ENCODE results near the gene WNT1.

WNT1 gene

DNA sequence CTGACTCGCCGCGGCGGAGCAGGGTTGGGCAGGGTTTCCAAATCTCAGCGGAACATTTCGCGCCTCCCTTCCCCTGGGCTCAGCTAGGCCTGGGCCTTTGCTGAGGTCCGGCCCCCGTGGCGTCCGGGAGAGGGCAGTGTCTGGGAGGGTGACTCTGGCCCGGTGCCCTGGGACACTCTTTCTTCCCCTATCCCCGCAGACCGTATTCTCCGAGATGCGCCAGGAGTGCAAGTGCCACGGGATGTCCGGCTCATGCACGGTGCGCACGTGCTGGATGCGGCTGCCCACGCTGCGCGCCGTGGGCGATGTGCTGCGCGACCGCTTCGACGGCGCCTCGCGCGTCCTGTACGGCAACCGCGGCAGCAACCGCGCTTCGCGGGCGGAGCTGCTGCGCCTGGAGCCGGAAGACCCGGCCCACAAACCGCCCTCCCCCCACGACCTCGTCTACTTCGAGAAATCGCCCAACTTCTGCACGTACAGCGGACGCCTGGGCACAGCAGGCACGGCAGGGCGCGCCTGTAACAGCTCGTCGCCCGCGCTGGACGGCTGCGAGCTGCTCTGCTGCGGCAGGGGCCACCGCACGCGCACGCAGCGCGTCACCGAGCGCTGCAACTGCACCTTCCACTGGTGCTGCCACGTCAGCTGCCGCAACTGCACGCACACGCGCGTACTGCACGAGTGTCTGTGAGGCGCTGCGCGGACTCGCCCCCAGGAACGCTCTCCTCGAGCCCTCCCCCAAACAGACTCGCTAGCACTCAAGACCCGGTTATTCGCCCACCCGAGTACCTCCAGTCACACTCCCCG, 3.0 kb downstream of the WNT1 start:
- no peak for DNase-seq (ENCODE audit: low read depth)

GRCh38 chr12:48981757-48982157, 3.6 kb downstream of the WNT1 start:
- DNase-seq (ENCODE audit: low read depth) = no peak

DNA sequence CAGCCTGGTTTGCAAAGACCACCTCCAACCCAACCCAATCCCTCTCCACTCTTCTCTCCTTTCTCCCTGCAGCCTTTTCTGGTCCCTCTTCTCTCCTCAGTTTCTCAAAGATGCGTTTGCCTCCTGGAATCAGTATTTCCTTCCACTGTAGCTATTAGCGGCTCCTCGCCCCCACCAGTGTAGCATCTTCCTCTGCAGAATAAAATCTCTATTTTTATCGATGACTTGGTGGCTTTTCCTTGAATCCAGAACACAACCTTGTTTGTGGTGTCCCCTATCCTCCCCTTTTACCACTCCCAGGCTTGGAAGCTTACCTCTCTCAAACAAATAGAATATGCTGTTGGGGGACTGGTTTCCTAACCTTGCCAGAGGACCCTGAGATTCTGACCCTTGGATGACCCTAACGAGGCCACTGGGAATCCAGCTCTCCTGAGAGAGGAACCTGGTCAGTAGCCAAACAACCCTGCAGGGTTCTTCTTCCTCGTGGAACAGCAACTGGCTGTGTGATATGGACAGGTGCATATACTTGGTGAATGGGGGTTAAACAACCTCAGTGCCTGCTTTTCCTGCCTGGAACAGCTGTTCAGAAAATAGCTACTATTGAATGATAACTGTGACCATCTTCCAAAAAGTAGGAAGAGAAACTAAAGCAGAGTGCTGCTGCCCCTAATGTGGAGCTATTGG, 4.4 kb downstream of the WNT1 start:
- DNase-seq (ENCODE audit: low read depth) = no peak

DNA sequence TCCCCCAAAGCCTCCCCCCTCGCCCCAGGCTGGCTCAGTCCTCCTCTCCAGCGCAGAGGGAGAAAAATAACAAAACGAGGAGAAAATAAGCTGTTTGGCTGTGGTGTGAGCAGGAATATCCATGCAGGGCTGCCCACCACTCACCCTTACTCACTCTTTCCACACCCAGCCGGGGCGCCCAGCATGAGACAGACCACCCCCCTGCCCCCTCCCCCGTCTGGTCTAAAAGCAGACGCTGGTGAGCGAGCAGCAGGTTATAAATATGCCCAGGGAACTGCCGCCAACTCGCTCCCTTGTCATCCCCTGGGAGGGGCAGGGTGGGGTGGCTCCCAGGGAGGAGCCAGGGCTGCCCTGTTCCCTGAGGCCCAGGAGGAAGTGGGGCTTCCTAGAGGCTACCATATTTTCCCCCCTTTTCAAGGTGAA, 7.4 kb downstream of the WNT1 start:
- DNase-seq (ENCODE audit: low read depth) = no peak

DNA sequence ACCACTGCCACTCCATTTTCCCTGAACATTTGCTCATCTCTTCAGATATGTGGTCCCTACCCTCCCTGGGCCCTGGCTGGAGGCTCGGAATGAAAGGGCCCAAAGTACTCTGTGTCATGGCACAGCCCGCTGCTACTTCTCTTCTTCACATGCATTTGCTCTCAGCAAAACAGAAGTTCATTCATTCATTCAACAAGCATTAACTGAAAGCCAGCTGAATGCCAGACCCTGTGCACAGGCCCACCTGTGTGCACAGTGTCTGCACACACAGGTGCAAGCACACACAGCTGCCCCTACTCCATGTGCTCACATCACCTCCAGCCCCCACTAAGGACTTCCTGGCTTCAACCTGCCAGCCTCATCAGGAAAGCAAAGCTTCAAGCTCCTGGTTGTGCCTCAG, 7.8 kb downstream of the WNT1 start:
- no peak for DNase-seq (ENCODE audit: low read depth)

GRCh38 chr12:48986720-48987291, 8.7 kb downstream of the WNT1 start:
- DNase-seq (ENCODE audit: low read depth) = no peak

DNA sequence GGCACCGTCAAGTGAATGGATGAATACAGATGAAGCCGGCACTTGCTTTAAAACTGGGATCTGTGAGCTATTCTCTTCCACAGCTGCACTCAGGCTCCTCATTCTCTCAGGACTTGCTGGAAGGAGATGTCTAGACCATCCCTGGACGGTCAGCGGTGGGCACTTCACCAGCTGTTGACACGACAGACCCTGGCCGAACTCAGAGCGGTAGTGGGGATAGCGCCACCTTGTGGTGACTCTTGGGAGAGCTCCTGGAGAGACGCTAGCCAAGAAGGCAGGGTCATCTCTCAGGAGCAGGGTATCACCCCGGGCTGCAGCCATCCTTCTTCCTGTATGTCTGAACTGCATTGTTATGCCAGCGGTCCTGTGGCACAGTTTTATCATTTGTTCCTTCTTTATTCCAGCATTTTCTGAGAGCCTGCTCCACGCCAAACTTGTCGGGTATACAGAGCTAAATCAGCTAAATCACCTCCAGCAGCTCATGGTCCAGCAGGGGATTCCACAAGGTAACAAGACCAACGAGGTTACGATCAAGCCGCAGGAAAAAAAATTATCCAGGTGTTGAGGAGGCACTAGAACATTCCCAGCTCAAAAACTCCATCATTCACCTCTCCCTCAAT, 10.0 kb downstream of the WNT1 start:
- peak; percentile 61 for DNase-seq (ENCODE audit: low read depth)

DNA sequence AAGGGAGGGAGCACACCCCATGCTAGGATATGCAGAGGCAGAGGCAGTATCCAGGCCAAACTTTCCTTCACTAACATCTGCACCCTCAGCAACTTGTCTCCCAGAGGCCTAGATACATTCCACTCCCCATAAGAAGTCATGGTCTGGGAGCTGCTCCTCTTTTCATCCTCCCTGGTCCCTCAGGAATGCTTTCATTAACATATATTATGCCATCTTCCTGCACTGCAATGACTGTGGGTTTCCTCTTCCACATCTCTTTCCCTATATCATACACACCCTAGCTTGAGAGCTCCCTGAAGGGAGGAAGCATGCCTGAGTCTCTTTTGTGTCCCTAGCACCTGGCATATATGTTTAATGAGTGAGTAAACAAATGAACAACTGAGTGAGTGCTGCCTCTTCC, 12.4 kb downstream of the WNT1 start:
- DNase-seq (ENCODE audit: low read depth) = no peak

DNA sequence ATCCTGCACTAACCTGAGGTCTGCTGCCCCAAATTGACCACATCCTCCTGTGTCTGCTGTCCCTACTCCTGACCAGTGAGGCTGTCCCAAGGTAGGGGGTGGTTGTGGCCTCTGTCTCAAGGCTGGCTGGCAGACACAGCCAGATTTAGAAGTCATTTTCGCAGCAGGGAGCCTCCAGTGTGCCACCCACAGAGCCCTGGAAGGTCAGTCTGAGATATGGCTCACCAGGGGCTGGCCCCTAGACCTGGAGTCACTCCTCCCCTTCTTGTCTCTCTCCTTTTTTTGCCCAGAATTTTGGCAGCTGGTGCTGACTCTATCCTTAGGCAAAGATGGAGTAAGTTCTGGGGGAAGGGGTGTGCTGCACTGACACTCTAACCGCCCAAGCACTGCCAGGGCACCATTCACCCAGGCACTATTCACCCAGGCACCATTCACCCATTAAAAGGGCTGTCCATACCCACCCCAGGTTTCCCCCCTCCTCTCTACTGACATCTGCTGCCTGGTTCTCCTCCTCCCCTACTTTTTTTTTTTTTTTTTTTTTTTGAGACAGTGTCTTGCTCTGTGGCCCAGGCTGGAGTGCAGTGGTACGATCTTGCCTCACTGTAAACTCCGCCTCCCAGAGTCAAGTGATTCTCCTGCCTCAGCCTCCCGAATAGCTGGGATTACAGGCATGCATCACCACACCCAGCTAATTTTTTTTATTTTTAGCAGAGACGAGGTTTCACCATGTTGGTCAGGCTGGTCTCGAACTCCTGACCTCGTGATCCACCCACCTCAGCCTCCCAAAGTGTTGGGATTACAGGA, 13.3 kb downstream of the WNT1 start:
- DNase-seq (ENCODE audit: low read depth) = no peak

- no peak for DNase-seq (ENCODE audit: low read depth)
Observed at GRCh38 chr12:48993787-48994186, 15.7 kb downstream of the WNT1 start.

DNA sequence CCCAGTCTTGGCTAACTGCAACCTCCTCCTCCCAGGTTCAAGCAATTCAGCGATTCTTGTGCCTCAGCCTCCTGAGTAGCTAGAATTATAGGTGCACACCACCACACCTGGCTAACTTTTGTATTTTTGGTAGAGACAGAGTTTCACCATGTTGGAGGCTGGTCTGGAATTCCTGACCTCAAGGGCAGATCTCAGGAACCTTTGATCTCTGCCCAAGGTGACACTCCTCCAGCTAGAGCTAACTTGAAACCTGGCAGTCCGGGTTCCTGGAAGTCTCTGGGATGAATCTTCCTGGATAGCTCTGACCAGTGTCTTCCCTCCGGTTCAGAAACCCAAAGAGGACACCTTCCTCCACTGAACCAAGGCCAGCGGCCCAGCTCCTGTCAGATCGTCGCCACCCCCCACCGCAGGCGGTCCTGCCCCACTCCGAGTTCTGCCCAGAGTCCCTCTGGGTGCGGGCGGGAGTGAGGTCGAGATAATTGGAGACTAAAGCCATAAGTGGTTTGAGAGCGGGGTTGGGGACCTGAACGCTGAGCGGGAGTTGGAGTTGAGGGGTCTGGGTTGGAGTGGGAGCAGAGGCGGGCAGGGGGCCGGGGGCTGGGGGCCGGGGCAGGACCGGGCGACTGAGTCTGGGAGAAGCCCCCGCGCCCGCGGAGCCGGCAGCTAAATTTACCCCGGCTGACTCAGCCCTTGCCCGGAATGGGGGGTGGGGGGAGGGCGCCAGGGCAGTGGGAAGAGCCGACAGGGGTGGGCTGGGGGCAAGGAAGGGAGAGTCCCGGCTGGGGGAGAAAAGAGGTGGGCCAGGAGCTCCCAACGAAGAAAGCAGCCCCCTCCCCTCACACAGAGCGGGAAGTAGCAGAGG, 16.3 kb downstream of the WNT1 start:
- DNase-seq (ENCODE audit: low read depth) = no peak

DNA sequence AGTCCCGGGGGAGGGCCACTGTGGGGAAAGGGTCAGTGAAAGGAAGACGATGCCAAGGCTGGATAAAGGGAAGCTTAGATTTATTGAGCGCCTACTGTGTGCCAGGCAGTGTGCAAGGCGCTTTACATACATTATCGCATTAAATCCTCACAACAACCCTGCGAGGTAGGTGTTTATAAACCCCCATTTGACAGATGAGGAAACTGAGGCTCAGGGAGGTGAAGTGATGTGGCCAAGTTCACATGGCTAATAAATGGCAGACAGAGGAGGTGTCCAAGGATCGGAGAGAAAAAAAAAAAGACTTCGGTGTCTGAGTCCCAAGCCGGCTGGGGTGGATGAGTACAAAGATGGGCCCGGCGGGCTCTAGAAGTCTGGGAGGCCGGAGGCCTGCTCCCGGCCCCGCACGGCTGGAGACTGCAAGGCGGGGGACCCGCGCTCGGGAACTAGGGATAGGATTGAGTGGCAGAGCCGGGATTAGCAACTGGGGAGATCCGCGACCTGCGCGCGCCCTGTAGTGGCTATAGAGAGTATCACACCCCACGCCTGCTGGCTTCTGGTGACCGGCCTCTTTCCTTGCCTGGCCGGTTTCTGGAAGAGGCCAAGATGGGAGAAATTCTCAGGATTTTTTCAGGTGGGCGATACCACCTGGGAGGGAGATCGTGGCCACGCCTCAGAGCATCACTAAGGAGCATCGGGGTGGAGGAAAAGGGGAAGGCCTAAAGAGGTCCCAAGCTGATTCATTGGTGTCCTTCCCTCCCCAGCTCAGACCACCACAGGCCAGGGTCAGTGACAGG, 17.2 kb downstream of the WNT1 start:
- no peak for DNase-seq (ENCODE audit: low read depth)

- no peak for DNase-seq (ENCODE audit: low read depth)
Observed at GRCh38 chr12:48996794-48997718, 18.9 kb downstream of the WNT1 start.

GRCh38 chr12:48997719-48998496, 19.8 kb downstream of the WNT1 start:
- no peak for DNase-seq (ENCODE audit: low read depth)

DNA sequence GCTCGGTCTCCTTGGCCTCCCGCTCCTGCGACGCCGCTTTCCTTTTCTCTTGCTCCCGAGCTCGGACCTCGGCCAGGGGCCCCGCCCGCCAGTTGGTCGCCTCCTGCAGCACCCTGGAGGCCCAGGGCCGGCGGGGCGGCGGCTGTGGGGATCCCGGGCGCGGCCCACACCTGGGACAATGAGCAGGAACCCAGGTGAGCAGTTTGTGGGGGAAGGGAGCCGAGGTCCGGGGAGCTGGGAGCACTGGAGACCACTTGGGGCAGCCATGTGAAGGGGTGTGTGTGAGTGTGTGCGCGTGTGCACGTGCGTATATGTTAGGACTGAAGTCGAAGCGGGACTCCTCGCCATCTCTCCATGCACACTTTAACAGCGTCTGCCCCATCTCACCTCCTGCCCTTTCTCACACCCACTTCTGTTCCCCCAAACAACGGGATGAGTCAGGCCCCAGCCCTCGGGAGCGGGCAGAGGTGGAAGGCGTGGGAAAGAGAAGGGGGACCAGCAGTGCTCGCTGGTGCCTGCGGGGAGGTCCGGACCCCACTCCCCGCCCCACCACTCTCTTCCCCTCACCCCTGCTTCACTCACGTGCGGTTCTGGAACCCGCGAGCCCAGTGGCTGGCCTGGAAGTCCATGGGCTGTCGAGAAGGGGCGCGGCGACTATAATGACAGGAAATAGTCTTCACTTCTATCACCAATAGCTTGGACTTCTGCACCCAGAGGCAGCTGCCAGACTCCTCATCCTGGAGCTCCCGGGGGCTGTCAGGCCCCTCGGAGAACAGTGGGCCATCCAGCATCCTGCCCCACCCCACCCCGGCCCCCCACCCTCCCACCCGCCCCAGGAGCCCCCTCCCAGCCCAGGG, 20.6 kb downstream of the WNT1 start:
- DNase-seq (ENCODE audit: low read depth) = no peak

- DNase-seq (ENCODE audit: low read depth) = no peak
Observed at GRCh38 chr12:48999371-49000131, 21.4 kb downstream of the WNT1 start, which contains the start of gene DDN. Gene DDN, minus strand, starts transcription at chr12:48999375. Its CDS starts 88 bp downstream, at chr12:48999287.

Measured in stimulated activated CD8-positive, alpha-beta memory T cell treated with anti-CD3 and anti-CD28 coated beads, Interleukin-15, amount 100 ng/mL, for 1 hour (primary cell).